ENCODE results near the gene CHMP4B. TPM values are rescaled to one million over a fixed set of nuclear protein-coding genes. Genes with fewer than 3 reads are reported as not detected.

Gene CHMP4B
- total RNA-seq, 1 experiment from 2014 or later, result 72.5 TPM

GRCh38 chr20:33840160-33840559, 29.0 kb downstream of the CHMP4B start:
- no peaks in the 10 kb centered on the region for H3K27me3 Mint-ChIP-seq (ENCODE audit: low read depth)
- ATAC-seq (no peak), DNase-seq (ENCODE audit: low spot score) (no peak)
- peaks cover 5% of the 10 kb centered on the region; the same call in 1 of the 2 replicates for H3K9me3 Mint-ChIP-seq
- CTCF ChIA-PET, result interaction anchor here (0.8 to 1.2 kb wide), 3 partner anchors 23 to 108 kb away, joined by 3 read pairs; no protein-coding TSS in a partner anchor
- peaks cover 65% of the 10 kb centered on the region for H3K4me1 Mint-ChIP-seq
- no peak overlapping the region for H3K27ac Mint-ChIP-seq
- POLR2A ChIA-PET, result no interaction called here
- H3K4me3 Mint-ChIP-seq, result no peak overlapping the region
- peaks cover 8% of the 10 kb centered on the region for H3K36me3 Mint-ChIP-seq
- no peak for TF ChIP-seq TEAD4 (CRISPR knock-in tag; IDR thresholded peaks at IDR 0.05)
- TF ChIP-seq ZNF138 (CRISPR knock-in tag; conservative IDR thresholded peaks at IDR 0.05), result no peak
- no peak for TF ChIP-seq CREB1 (CRISPR knock-in tag; IDR thresholded peaks at IDR 0.05)
- TF ChIP-seq JAZF1 (CRISPR knock-in tag; IDR thresholded peaks at IDR 0.05), result no peak
- TF ChIP-seq USF2 (CRISPR knock-in tag; IDR thresholded peaks at IDR 0.05), result no peak
- TF ChIP-seq FOXK1 (CRISPR knock-in tag; IDR thresholded peaks at IDR 0.05), result no peak

DNA sequence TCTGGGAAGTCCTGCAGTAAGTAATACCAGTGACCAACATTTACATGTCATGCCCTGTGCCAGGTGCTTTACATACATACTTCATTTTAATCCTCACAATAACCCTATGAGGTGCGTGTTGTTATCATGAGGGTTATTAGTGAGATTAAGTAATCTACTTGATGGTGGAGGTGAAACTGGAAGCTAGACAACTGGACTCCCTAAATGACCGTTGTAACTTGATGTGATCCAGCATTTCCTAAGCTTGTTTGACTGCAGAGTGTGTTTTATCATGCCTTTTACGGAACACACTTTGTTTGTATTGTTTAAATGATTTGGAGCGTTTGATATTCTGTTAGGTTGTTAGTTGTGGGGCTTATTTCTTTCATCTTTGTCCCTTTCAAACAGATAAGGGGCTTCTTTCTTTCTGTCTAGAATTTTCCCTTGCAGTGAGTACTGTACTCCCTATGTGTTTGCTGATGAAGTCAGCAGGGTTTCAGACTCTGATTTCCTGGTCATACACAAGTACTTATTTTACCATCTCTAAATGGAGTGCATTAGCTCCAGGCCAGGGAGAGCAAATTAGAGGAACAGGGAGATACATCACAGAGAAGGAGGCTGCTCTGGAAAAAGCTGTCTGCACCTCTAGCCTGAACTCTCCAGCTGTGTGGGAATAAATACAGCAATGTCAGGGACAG, 29.7 kb downstream of the CHMP4B start:
- ATAC-seq, result no peak
- Mint-ChIP-seq H3K36me3 (peaks cover 2% of the 10 kb centered on the region; the same call in 1 of the 2 replicates), H3K27ac (peak overlapping the region; percentile 1; the same call in 1 of the 2 replicates), H3K9me3 (no peaks in the 10 kb centered on the region), H3K4me3 (no peak overlapping the region), H3K27me3 (ENCODE audit: low read depth) (no peaks in the 10 kb centered on the region), H3K4me1 (peaks cover 70% of the 10 kb centered on the region)
- ChIA-PET POLR2A (no interaction called here), CTCF (interaction anchor here (0.9 to 1.7 kb wide), 3 partner anchors 22 to 173 kb away, joined by 3 to 7 read pairs (median 3); no protein-coding TSS in a partner anchor)
- TF ChIP-seq MAX (CRISPR knock-in tag; IDR thresholded peaks at IDR 0.05), result no peak
- TF ChIP-seq ZNF121 (CRISPR knock-in tag; IDR thresholded peaks at IDR 0.05), result no peak
- no peak for TF ChIP-seq IRF2 (CRISPR knock-in tag; IDR thresholded peaks at IDR 0.05; ENCODE audit: borderline replicate concordance, low read depth)
- no peak for TF ChIP-seq CTCF (IDR thresholded peaks at IDR 0.05)
- no peak for TF ChIP-seq TEAD1 (CRISPR knock-in tag; IDR thresholded peaks at IDR 0.05)
- TF ChIP-seq FOXJ3 (CRISPR knock-in tag; IDR thresholded peaks at IDR 0.05; ENCODE audit: borderline replicate concordance), result no peak
- no peak for DNase-seq (ENCODE audit: low spot score)

- CTCF ChIA-PET, result interaction anchor here (1.0 to 1.7 kb wide), 2 partner anchors 22 to 173 kb away, joined by 3 to 7 read pairs; no protein-coding TSS in a partner anchor
- Mint-ChIP-seq H3K4me3 (no peak overlapping the region), H3K36me3 (no peaks in the 10 kb centered on the region; the same call in 1 of the 2 replicates), H3K27me3 (ENCODE audit: low read depth) (no peaks in the 10 kb centered on the region), H3K27ac (peak overlapping the region; percentile 47), H3K9me3 (no peaks in the 10 kb centered on the region), H3K4me1 (peaks cover 76% of the 10 kb centered on the region)
- TF ChIP-seq GTF2I (CRISPR knock-in tag; conservative IDR thresholded peaks at IDR 0.05), result no peak
- ATAC-seq, result no peak
- POLR2A ChIA-PET, result no interaction called here
- DNase-seq (ENCODE audit: low spot score), result no peak
Observed at GRCh38 chr20:33841436-33841799, 30.3 kb downstream of the CHMP4B start.

DNA sequence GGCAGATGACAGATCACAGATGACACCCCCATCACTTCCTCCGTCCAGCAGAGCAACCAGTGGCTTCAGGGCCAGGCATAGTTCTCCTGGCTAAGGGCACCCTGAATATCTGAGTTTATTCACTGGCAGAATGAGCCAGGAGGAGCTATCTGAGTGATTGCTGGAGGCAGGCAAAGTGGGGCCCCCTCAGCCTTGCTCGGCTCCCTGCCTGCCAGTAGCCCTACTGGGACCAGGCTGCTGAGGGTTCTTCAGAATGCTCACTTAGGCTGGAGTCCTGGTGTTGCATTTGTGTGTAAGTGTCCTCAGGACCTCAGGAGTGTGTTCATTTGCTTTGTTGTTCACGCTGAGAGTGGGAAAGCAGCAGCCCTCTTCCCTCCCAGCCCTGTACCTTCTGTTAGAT, 31.2 kb downstream of the CHMP4B start:
- H3K4me3 Mint-ChIP-seq, result no peak overlapping the region
- TF ChIP-seq CDX4 (CRISPR knock-in tag; IDR thresholded peaks at IDR 0.05; ENCODE audit: borderline replicate concordance), result no peak
- TF ChIP-seq SMAD3 (CRISPR knock-in tag; IDR thresholded peaks at IDR 0.05; ENCODE audit: borderline replicate concordance), result no peak
- TF ChIP-seq ZNF532 (CRISPR knock-in tag; IDR thresholded peaks at IDR 0.05; ENCODE audit: borderline replicate concordance), result no peak
- H3K4me1 Mint-ChIP-seq, result peaks cover 76% of the 10 kb centered on the region
- no peak for ATAC-seq
- H3K9me3 Mint-ChIP-seq, result no peaks in the 10 kb centered on the region
- no peaks in the 10 kb centered on the region; the same call in 1 of the 2 replicates for H3K36me3 Mint-ChIP-seq
- no peak for DNase-seq (ENCODE audit: low spot score)
- no peak overlapping the region for H3K27ac Mint-ChIP-seq
- ChIA-PET POLR2A (no interaction called here), CTCF (interaction anchor here (0.5 to 1.7 kb wide), 2 partner anchors 21 to 43 kb away, joined by 3 to 7 read pairs; no protein-coding TSS in a partner anchor)
- no peaks in the 10 kb centered on the region for H3K27me3 Mint-ChIP-seq (ENCODE audit: low read depth)
